ENCODE measurements around the gene TRIAP1.

Gene TRIAP1

GRCh38 chr12:120429368-120429767 is 16.8 kb downstream of the TRIAP1 start:
- DNase-seq (no peak), ATAC-seq (no peak)

DNA sequence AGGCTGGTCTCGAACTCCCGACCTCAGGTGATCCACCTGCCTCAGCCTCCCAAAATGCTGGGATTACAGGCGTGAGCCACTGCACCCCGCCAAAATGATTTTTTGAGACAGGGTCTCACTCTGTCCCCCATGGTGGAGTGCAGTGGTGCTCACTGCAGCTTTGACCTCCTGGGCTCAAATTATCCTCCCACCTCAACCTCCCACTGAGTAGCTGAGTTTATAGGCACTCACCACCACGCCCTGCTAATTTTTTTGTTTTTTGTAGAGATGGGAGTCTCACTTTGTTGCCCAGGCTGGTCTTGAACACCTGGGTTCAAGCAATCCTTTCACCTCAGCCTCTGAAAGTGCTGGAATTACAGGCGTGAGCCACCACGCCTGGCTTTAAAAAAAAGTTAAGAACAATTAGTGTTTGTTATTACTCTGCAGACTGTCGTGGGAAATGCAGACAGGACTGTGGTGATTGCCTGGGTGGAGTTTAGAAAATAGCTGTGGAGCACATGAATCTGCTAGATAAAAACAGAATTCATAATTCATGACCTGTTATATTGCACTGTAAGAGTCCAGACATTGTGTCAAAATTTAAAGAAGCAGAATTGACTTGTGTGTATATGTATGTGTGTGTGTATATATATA is 17.5 kb downstream of the TRIAP1 start:
- ATAC-seq (no peak), DNase-seq (no peak)

GRCh38 chr12:120425797-120426196 is 20.4 kb downstream of the TRIAP1 start:
- no peak for ATAC-seq
- no peak for DNase-seq

GRCh38 chr12:120422892-120423456 is 23.2 kb downstream of the TRIAP1 start:
- DNase-seq, result no peak
- ATAC-seq, result no peak

- ATAC-seq, result no peak
- no peak for DNase-seq
These were observed 24.5 kb downstream of the TRIAP1 start for GRCh38 chr12:120421701-120422100.

DNA sequence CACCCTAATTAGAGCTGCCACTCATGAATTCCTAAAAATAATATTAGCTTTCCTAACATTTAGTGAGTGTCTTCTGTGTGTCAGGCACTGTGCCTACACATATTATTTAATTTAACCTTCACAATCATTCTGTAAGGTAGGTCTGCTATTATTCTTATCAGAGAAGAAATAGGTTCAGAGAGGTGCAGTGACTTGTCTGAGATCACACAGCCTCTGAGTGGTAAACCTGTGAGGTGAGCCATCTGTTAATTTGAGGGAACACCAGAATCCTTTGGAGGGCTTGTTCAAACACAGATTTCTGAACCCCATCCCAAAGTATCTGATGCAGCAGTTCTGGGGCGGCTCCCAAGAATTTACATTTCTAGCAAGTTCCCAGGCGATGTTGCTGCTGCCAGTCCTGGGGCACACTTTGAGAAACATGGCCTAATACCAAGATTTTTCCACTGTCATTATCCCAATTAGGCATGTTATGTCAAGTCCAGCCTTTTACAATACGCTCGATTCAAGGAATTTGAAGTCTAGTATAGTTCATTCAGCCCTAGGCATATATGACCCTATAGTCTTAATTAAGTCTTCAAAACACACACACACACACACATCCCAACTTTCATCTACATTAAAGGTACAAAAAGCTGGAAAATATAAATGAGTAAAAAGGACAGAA is 28.1 kb downstream of the TRIAP1 start:
- ATAC-seq, result no peak
- no peak for DNase-seq

GRCh38 chr12:120416490-120417216 is 29.5 kb downstream of the TRIAP1 start:
- no peak for ATAC-seq
- DNase-seq, result no peak

DNA sequence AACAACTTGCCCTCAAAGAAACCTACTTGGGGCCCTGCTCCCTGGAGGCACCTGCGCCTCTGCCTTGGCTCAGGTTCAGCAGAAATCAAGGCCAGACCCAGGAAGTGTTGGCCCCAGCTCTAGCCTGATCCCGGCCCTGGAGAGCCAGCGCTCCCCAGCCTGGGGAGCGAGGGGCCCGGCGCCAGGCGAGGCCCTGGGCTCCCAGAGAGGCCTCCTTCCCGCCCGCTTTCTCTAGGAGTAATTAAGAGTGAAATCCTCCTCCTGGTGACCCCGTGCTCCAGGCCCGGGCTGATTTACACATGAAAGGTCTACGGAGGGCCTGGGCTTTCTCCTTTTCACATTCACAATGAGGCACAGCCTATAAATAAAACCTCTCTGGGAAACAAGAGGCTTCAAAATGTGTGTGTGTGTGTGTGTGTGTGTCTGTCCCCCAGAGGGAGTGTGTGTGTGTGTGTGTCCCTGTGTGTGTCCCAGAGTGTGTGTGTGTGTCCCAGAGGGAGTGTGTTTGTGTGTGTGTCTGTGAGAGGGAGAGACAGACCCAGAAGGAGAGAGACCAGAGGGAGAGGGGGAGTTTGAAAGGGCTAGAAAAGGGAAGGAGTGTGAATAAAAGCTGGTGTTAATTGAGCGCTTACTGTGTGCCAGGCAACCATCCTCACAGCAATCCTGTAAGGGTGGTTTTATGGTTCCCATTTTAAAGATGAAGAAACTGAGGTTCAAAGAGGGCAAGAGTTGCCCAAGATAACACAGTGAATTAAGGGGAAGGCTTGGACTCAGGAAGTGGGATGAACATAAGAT is 32.1 kb downstream of the TRIAP1 start:
- DNase-seq (no peak), ATAC-seq (no peak)

- ATAC-seq, result no peak
- DNase-seq, result no peak
These were observed 33.8 kb downstream of the TRIAP1 start for GRCh38 chr12:120412421-120412820.

DNA sequence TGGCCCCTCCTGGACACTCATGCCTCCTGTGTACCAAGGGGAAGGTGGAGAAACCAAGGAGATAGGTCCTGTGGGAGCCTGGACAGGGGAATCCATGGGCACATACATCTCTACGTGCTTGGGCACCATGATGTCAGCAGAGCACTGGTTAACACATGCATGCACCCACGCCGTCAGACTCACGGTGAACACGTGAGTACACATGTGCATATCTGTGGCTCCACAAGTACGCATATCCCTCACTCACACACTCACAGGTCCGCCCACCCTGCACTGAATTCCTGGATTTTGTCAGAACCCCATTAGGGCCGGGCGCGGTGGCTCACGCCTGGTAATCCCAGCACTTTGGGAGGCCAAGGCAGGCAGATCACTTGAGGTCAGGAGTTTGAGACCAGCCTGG is 37.4 kb downstream of the TRIAP1 start:
- DNase-seq, result no peak
- ATAC-seq, result no peak

GRCh38 chr12:120406553-120406952 is 39.6 kb downstream of the TRIAP1 start:
- DNase-seq, result no peak
- ATAC-seq, result no peak

DNA sequence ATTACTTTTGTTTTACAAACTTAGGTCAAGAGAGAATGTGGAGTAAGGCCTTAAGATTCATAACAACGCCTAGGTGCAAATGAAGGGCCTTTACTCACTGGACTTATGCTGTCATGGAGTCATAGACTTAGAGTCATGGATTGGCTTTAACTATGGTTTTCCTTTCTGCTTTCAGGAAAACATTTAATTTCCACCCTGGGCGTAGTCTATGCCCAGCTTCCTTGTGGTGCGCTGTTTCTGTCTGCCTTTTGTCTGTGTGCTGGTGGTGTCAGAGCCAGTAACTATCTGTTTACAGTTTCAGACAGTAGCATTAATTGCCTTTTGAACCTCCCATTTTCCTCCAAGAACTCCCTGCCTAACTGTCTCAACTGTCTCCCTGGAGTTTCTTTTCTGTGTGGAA is 40.1 kb downstream of the TRIAP1 start:
- DNase-seq (no peak), ATAC-seq (no peak)

GRCh38 chr12:120404271-120404670 is 41.9 kb downstream of the TRIAP1 start:
- ATAC-seq (no peak), DNase-seq (no peak)

DNA sequence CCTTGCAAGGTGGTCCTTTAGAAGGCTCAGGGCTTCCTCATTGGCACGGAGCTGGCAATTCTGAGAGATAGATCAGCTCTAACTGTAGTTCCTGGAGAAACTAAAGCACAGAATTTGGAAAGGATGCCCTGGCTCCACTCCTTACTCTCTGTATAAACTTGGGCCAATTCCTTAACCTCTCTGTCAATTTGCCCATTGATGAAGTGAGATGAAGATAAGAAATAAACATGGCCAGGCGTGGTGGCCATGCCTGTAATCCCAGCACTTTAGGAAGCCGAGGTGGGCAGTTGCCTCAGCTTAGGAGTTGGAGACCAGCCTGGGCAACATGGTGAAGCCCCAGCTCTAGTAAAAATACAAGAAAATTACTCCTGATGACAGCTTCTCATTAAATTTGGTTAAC is 42.3 kb downstream of the TRIAP1 start:
- DNase-seq (no peak), ATAC-seq (no peak)

GRCh38 chr12:120402217-120402616 is 44.0 kb downstream of the TRIAP1 start:
- DNase-seq (no peak), ATAC-seq (no peak)

GRCh38 chr12:120399531-120399930 is 46.7 kb downstream of the TRIAP1 start:
- DNase-seq, result peak; percentile 17
- peak; percentile 92 for ATAC-seq

- ATAC-seq (no peak), DNase-seq (no peak)
These were observed 48.2 kb downstream of the TRIAP1 start for GRCh38 chr12:120397824-120398540.

- DNase-seq (no peak), ATAC-seq (no peak)
These were observed 51.5 kb downstream of the TRIAP1 start for GRCh38 chr12:120394483-120395367.

Data from stimulated activated naive CD8-positive, alpha-beta T cell treated with anti-CD3 and anti-CD28 coated beads, Interleukin-15, Interleukin-2, amounts not matched to agents 100 U/mL and 50 U/mL, for 24 hours (primary cell).